Vagina (tissue), 2 donors: ENCODE results near the gene PLEKHA6.

Experiments used
- POLR2AphosphoS5 ChIP-seq, 2 donors: sonication (generic); formaldehyde crosslinking; IDR thresholded peaks; one replicate each; pipeline ENCODE4 v1.9.0; 2017; ENCODE audit warnings: antibody characterized with exemption in 2 of 2, mild to moderate bottlenecking in 2 of 2, low read depth in 1 of 2; ENCODE audit not compliant: insufficient read depth in 1 of 2
- TF ChIP-seq, protein P1 (sequence below), 3 experiments: fragments of 450-650 bp in 2 of 3; fragments of 200-600 bp in 1 of 3; sonication (generic) in 1 of 3; IDR thresholded peaks; one replicate each; pipeline ENCODE4 v1.5.1; 2017 to 2019; ENCODE audit warnings: antibody characterized with exemption in 3 of 3, mild to moderate bottlenecking in 2 of 3, moderate library complexity in 2 of 3

DNA sequence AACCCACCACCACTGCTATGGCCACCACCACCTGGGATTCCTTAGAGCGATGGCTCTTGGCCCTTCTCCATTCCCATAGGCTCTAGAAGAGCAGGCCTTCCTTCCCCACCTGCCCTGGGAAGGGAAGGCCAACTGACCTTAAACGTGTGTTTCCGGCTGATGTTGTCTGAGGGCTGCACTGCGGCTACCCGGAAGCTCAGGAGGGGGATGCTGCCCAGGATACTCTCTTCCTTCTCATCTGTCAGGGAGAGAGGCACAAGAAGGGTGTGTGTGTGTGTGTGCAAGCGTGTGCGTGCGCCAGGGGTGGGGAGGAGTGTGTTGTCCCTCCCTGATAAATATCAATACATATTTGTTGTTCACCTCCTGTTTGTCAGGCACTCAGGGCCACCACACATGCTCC is 94.9 kb downstream of the PLEKHA6 start:
- TF ChIP-seq, protein P1, sequence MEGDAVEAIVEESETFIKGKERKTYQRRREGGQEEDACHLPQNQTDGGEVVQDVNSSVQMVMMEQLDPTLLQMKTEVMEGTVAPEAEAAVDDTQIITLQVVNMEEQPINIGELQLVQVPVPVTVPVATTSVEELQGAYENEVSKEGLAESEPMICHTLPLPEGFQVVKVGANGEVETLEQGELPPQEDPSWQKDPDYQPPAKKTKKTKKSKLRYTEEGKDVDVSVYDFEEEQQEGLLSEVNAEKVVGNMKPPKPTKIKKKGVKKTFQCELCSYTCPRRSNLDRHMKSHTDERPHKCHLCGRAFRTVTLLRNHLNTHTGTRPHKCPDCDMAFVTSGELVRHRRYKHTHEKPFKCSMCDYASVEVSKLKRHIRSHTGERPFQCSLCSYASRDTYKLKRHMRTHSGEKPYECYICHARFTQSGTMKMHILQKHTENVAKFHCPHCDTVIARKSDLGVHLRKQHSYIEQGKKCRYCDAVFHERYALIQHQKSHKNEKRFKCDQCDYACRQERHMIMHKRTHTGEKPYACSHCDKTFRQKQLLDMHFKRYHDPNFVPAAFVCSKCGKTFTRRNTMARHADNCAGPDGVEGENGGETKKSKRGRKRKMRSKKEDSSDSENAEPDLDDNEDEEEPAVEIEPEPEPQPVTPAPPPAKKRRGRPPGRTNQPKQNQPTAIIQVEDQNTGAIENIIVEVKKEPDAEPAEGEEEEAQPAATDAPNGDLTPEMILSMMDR (IDR thresholded peaks at IDR 0.05) = no peak
- no peak for TF ChIP-seq POLR2AphosphoS5 (IDR thresholded peaks at IDR 0.05; ENCODE audit: insufficient read depth in 1 of 2, low read depth in 1 of 2)
